NCI-H1436 treated with DMSO at 0.1 percent for 48 hours (cell line): ENCODE results near the gene FCF1.

Experiments used
- DNase-seq: peaks from one replicate; lab custom pipeline; 2025; lab: John Stamatoyannopoulos, UW

Gene FCF1

DNA sequence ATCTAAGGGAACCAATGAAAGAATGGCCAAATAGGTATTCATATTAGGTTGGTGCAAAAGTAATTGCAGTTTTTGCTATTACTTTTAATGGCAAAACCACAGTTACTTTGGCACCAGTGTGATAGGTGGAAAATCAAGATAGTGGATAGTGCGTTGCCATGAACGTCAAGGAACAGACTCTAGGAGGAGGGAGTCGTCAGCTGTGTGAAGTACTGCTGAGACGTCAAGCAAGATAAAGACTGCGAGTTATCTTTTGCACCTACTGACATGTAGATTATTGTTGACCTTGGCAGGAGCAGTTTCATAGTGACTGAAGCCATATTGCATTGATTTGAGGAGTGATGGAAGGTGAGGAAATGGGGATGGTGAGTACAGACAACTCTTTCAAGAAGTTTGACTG, 58.5 kb downstream of the FCF1 start:
- DNase-seq = no peak

DNA sequence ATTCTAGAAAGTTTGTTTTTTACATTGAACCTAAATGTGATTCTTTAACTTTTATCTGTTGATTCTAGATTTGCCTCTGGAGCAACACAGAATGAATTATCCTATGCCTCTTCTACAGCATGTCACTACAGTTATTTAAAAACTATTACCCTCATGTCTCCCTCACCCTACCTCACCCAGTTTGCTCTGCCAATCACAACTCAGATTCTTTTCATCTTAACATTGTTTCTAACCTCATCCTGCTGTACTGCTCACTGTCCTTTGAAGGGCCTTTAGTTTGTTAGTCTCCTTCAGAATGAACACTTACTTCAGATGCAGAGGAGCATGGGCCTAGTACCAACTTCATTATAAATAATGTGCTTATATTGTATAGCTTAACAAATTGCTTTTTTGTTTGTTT, 71.7 kb downstream of the FCF1 start:
- no peak for DNase-seq

DNA sequence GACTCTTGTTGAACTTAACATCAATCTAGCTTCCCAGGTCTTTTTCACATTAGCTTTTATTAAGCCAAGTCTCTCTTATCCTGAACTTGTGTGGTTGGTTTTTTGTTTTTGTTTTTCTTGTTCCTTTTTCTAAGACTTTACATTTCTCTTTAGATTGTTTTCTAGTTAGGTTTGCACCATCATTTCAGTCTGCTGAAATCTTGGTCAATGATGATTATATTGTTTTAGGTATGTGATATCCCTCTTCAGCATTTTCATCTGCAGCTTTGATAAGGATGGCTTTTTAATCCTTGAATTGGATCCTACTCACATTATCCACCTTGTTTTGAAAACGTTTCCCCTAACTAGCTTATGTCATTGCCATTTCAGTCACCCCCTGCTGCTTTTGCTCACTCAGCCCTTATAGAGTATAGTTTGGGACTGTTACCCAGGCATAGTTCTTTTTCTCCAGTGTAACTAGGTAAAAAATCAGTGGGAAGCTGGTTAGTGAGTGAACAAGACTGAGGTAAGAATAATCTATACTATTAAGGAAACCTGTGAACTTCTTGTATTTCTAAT, 72.2 kb downstream of the FCF1 start:
- DNase-seq = no peak

DNA sequence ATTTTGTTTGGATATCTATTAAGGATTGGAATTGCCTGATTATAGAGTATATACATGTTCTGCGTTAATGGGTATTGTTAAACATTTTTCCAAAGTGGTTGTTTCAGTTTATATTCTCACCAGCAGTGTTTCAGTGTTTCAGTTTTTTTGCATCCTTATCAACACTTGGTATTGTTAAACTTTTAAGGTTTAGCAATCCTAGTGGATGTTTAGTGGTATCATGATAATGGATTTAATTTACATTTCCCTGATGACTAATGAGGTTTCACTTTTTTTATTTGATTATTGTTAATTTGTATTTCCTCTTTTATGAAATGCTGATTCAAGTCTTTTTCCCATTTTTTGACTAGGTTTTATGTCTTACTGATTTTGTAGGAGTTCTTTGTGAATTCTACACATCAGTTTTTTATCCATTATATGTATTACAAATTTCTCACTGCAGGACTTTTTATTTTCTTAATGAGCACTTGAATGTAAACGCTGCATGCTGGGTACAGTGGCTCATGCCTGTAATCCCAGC, 73.9 kb downstream of the FCF1 start:
- DNase-seq = no peak
